GM10847 (cell line): Measurements from ENCODE around the gene TPD52L1.

Source experiments
- POLR2A ChIP-seq: IDR thresholded peaks from 2 replicates; pipeline ENCODE4 v1.6.1; 2011; ENCODE audit not compliant: insufficient read length; ENCODE audit errors: extremely low read depth

Gene TPD52L1

DNA sequence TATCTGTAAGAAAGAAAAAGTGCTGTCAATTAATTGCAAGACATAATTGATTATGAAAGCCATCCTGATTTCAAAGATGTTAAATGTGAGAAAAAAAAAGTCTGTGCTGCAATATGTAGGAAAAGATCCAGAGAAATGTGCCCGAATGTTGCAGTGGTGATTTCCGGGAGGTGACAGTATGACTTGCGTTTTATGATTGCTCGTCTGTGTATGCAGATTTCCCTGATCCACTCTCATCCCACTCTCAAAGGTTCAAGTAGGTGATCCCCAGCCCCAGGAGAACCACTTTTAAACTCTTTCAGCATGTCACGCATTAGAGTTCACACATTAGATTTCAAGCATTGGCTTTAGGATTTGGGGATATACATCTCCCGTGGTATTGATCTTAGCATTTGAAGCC is 57.8 kb downstream of the TPD52L1 start:
- TF ChIP-seq POLR2A, result no peak

DNA sequence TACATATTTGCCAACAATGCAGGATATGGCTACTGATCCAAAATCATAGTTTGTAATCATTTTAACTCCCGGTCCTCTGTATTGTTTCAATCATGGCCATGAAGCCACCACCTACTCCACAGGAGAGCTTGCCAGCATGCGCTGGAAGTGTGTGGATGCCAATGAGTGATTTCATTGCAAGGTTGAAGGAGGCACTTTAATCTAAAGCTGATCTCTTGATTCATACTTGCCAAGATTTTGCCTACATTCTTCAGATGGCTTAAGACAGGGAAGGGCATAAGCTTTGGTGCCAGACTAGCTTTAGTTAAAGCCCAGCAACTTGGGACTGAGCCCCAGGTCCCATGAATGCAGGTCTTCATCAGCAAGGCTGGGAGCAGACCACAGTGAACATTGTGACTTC is 58.8 kb downstream of the TPD52L1 start:
- no peak for TF ChIP-seq POLR2A

DNA sequence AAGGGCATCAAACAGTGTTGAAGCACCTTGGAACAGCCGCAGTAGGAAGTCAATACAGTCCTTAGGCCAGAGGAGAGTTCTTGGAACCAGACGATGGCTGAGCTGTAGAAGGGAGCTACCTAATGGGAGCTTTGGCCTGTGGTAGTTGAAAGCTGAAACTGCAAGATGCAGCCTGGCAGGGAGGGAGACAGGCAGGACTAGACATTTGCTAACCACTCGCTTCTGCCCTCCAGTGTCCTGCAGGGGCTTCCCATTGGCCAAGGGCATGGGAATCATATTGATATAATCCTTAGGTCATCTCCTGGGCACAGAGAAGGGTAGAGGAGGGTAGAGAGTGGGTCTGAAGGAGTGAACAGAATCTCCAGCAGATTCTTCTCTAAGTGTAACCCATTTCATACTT is 60.4 kb downstream of the TPD52L1 start:
- TF ChIP-seq POLR2A, result no peak

DNA sequence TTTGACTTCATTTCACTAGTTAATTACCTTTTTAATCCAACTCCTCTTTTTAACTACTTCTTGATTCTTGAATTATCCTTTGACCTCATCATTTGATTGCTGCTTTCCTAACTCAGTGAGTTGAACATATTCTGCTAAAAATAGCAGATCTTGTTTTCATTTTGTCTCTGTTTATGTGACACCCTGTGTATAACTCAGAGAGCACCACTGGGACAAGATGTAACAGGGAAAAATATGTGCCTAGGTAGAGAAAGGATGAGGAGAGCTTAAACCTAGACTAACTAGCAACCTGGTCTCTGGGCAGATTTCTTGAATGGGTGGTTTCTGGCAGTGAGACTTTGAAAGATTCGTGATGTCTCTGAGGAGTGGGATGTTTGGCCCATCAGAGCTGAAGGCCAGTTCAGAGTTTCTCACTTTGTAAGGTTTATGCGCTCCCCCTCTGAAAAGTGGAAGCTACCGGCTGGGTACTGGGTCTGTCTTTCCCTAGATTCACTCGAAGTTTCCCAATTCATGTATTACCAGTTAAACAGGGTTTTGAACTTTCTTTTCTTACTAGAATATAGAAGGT is 61.8 kb downstream of the TPD52L1 start:
- TF ChIP-seq POLR2A, result no peak

DNA sequence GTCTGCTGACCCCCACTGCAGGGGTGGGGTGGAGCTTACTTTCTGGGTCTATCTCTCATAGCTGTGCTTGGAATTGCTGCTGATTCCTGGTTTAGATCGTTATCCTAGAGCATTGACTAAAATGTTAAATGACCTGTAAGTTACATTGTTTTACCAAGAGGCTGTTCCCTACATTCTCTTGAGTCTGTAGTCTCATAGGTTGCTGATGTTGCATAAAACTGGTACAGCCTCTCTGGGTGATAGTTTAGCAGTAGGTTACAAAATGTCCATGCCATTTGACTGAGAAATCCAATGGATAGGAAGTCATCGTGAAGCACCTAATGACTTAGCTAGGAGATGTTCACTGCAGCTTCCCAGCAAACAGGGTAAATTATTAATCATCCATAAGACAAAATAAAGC is 62.4 kb downstream of the TPD52L1 start:
- no peak for TF ChIP-seq POLR2A

DNA sequence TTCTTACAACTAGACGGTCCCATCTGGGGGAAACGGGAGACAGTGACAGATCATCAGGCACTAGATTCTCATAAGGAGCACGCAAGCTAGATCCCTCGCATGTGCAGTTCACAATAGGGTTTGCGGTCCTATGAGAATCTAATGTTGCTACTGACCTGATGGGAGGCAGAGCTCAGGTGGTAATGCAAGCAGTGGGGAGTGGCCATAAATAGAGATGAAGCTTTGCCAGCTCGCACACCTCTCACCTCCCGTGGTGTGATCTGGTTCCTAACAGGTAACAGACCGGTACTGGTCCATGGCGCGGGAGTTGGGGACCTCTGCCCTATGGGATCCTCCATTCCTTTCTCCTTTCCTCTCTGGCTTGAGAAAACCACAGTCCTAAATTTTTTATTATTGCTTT is 63.8 kb downstream of the TPD52L1 start:
- TF ChIP-seq POLR2A, result no peak

DNA sequence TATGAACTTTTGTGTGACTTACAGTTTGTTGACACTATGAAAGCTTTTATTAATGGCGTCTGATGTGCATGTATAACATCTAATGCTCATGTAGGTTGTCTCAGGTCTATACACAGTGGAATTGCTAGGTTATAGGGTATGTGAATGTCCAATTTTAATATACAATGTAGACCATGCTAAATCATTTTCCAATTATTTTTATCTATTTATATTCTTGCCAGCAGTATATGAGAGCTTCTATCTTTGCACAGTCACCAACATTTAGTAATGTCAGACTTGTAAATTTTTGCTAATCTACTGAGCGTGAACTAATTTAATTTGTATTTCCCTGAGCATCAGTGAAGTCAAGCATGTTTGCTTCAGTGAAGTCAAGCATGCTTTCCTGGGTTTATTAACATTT is 64.4 kb downstream of the TPD52L1 start:
- TF ChIP-seq POLR2A, result no peak

DNA sequence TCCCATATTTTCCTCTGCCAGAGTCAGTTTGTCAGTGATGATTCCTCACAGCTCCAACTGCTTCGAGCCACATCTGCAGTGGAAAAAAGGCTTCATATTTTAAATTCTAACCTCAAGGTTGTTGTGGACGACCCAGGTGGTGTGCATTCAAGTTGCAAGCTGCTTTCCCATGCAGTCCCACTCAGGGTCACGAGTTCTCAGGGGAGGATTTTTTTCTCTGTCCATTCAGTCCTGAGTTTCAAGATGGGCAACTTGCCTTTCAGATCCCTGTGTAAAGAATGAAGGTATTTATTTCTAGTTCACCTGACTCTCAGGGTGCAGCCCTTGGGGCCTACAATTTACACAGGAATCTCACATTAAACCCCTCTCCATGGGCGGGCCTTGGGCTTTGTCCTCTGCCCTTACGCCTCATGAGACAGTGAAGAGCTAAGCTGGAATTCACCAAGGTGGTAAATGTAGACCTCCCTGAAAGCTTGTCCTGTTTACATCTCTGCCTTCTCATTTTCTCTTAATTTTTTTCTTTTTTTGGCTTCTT is 65.9 kb downstream of the TPD52L1 start:
- TF ChIP-seq POLR2A, result no peak

DNA sequence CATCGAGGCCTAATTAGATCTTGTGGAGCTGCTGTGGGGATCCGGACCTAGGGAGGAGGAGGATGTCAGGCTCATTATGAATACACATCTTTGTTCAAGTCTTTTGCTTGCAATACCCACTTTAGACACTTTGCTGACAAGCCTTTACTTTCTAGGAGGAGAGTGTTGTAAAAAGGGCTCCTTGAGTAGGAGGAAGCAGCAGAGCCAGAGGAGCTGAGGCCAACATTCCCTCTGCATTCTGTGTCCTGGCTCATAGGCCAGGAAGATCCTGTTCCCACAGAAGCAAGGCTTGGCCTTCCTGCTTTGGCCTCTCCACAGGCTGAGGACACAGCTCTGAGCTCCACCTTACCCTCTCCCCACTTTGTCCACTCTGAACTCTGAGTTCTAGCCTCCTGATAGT is 67.1 kb downstream of the TPD52L1 start:
- TF ChIP-seq POLR2A, result no peak

DNA sequence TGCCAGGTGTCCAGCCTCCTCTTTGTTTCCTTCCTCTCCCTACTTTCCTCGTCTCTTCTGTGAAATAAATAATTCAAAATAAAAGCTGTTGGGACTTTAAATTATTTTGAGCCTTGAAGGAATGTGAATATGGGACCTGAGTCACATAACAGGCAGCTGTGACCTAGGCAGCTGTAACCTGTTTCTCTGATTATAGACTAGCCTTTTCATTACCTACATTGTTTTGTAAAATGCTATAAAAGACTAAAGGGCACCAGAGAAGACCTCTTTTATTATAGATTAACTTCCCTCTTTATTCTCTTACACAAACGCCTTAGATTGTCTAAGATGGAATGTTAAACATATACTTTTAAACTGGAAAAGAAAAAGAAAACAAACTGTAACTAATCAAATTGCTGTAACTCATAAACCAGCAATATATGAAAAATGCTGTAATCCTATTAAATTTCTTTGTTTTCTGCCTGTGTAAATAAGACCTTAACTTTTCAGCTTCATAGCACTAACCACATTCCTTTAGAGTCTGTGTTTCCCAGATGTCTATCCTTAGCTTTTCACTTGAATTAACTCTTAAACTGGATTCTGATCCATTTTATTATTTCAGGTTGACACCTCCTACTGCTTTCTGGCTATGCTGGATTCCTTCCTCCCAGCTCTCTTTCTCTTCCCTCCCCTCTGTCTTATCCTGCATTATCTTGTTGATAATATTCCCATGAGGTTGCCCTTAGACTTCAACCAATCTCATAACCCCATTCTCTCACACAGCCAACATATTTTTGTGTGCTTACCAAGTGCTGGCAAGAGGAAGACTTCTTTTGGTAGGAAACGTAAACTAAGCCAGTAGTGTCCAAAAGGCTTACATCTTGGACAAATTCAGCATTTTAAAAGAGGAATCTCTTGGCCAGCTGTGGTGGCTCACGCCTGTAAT is 69.2 kb downstream of the TPD52L1 start:
- no peak for TF ChIP-seq POLR2A

DNA sequence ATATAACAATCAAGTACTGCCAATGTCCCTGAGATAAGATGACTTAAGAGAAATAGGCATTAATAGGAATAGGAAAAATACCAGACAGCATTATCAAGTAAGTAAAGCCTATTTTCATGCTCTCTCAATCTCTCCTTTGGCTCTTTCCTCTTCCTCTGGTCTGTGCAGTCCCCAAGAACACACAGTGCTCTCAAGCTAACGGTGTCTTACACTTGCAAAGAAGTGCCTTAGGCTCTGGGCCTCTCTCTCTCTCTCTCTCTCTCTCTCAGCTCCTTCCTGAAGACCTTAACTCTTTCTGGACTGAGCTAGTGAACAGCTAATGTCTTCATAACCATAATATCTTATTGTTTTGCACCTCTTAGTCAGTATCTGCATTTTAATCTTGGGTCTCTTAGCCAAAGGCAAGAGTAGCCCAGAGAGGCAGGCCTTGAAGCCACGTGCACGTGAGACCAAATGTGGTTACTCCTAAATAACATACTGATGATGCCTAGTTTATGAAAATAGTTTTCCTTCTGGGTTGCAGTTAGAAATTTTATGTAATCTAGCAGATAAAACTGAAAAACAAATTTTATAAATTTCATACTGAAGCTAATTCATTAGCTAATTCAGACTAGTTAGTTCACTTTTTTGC is 70.8 kb downstream of the TPD52L1 start:
- no peak for TF ChIP-seq POLR2A

DNA sequence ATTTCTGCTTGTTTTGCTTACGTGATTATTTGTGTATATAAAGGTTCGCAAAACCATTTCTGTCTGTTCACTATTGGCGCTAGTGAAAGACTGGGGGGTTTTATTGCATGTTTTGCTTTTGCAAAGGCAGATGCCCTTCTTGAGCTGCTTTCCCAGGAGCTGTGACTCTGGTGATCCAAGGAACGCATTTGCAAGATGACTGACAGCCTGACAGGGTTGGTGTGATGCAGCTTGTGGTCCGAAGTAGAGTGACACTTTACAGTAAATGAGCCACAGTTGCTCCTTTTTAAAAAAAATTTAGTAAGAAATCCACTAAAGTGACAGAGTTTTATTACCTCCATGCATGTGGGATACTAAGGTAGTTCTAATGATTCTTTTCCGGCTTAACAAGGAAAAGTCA is 73.7 kb downstream of the TPD52L1 start:
- TF ChIP-seq POLR2A, result no peak

DNA sequence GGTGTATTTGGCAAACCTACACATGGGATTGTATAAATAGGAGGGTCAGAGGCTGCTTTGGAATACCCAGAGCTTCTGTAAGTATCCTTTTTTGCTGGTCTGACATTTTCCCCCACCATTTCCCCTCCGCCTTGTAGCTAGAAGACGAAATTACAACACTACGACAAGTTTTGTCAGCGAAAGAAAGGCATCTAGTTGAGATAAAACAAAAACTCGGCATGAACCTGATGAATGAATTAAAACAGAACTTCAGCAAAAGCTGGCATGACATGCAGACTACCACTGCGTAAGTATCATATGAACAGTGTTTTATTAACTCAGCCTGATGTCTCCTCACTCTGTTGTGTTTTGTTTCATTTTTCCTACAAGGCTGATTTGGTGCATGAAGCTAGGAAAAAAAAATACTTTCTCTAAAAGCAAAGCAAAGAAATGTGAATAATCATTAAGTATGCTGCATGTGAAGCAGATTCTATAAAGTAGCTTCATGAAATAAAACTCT is 75.5 kb downstream of the TPD52L1 start:
- TF ChIP-seq POLR2A, result no peak

DNA sequence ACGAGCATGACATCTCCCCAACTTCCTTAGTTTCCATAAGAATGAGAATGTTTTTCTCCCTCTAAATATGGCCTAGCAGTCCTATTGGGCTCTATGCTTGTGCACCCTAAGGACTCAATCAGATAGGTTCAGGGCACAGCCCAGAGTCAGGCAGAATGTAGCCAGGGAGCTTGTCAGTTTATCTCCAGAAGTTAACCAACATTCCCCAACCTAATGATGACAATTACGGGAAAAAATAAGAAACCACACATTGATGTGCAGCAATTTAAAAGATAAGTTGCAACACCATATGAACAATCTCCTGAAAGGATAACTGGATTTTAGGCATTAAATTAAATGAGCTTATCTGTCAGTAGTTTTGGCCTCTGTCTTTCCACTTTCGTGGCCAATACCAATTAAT is 77.1 kb downstream of the TPD52L1 start:
- no peak for TF ChIP-seq POLR2A

DNA sequence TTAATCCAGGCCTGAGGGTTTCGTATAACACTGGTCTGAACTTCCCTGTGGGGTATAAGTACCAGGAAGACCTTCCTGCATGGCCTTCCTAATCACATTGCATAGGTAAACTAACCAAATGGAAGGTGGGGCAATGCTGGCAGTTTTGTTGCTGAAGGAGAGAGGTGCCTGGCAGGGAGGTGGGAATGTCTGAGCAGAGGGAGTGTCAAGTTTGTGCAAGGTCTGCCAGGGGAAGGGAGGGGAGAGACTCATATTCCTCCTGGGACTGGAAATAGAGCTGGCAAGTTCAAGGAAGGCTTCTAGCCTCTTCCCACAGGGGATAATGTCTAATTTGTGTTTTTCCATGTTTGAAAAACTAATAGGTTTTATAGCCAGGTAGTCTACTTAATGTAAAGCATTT is 77.6 kb downstream of the TPD52L1 start:
- no peak for TF ChIP-seq POLR2A

DNA sequence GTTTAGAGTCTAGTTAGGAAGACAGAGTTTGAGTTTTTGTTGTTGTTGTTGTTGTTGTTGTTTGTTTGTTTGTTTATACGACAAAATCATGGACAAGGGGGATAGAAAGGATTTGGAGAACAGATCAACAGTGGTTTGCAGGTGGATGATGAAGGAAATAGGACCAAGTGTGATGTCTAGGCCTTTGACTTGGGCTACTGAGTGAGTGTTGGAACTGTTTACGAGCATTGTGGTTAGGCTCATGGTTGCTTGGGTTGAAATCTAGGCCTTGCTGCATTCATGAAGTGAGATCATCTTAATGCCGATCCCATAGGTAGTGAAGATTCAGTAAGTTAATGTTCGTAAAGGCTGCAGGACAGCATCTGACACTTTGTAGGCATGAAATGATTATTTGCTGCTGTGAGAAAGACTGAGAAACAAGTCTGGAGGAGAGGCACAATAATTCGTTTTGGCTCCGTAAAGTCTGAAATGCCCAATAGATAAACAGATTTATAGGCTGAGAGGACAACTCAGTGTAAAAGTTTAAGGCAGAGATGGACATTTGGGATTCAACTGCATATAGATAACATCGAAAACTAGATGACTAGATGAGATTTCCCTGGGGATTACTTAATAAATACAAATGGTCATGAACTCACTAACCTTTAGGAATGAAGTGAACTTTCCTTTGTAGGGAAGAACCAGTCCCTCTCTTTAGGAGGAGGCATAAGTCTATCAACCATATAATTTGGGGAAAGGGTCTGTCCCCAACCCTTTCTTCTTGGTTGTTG is 78.2 kb downstream of the TPD52L1 start:
- no peak for TF ChIP-seq POLR2A

DNA sequence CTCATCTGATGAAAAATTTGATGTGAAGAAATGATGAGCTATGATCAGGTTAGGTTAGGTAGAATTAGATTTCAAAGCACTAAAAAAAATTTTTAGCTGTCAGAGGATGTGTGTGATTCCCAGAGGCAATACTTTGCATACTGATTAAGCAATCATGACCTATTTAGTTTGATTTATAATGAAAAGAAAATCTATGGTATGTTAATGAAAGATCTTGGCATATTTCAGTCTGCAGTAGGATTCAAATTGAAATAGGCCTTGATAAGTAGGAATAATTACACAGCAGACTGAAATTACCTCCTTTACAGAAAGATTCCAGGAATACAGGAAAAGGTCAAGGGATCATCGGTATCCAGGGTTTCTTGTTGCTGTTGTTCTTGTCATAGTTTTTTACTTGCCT is 78.9 kb downstream of the TPD52L1 start:
- no peak for TF ChIP-seq POLR2A
